ENCODE measurements around the gene SEMA3F. TPM values are rescaled to one million over a fixed set of nuclear protein-coding genes. Genes with fewer than 3 reads are reported as not detected.
"Not testable (repeated sequence)": the region's sequence is repeated elsewhere in the genome, so short reads cannot be mapped to it uniquely, and the experiment has no call there.

SEMA3F gene
- total RNA-seq, 6 experiments from 2014 or later, result 1.2 to 5.9 (median 4.2) TPM

DNA sequence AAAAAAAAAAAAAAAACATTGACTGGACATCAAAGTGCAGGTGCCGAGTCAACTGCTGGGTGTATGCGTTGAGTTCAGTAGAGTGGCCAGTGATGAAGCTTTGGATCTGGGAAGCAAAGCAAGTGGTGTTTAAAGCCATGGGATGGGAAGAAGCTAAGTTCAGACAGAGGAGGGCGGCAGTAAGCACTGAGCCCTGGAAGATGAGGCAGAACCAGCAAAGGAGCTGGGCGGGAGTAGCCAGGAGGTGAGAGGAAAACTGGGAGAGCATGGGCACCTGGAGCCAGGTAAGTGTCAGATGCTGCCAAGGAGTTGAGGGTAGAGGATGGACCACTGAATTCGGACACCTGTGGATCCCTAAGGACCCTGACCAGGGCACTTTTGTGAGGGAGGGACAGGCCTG lies 69.5 kb downstream of the SEMA3F start:
- no peak overlapping the region for H3K27ac ChIP-seq
- H3K4me1 ChIP-seq, result peaks cover 0 to 40% (median 10%) of the 10 kb centered on the region in 4 donors
- no peak for TF ChIP-seq POLR2A (IDR thresholded peaks at IDR 0.05)
- TF ChIP-seq, protein P1, sequence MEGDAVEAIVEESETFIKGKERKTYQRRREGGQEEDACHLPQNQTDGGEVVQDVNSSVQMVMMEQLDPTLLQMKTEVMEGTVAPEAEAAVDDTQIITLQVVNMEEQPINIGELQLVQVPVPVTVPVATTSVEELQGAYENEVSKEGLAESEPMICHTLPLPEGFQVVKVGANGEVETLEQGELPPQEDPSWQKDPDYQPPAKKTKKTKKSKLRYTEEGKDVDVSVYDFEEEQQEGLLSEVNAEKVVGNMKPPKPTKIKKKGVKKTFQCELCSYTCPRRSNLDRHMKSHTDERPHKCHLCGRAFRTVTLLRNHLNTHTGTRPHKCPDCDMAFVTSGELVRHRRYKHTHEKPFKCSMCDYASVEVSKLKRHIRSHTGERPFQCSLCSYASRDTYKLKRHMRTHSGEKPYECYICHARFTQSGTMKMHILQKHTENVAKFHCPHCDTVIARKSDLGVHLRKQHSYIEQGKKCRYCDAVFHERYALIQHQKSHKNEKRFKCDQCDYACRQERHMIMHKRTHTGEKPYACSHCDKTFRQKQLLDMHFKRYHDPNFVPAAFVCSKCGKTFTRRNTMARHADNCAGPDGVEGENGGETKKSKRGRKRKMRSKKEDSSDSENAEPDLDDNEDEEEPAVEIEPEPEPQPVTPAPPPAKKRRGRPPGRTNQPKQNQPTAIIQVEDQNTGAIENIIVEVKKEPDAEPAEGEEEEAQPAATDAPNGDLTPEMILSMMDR (IDR thresholded peaks at IDR 0.05), result no peak
- no peak for DNase-seq
- peaks cover 0 to 2% (median 0%) of the 10 kb centered on the region in 4 donors for H3K36me3 ChIP-seq
- no peaks in the 10 kb centered on the region for H3K9me3 ChIP-seq
- intact Hi-C loops (cut with DNase I), result loop anchor here (2.0 to 5.0 kb wide), 4 partner anchors 32 to 48 kb away; partner anchors contain the start of genes GNAT1 (in 1 of the 2) and SEMA3B (in 1 of the 2)
- 55% methylated on average over 5 of the region's 5 CpGs for WGBS (ENCODE audit: insufficient coverage, low coverage, low lambda C conversion rate, missing lambda C conversion rate)
- no peak overlapping the region for H3K4me3 ChIP-seq
- no peak for ATAC-seq
- no peaks in the 10 kb centered on the region for H3K27me3 ChIP-seq

DNA sequence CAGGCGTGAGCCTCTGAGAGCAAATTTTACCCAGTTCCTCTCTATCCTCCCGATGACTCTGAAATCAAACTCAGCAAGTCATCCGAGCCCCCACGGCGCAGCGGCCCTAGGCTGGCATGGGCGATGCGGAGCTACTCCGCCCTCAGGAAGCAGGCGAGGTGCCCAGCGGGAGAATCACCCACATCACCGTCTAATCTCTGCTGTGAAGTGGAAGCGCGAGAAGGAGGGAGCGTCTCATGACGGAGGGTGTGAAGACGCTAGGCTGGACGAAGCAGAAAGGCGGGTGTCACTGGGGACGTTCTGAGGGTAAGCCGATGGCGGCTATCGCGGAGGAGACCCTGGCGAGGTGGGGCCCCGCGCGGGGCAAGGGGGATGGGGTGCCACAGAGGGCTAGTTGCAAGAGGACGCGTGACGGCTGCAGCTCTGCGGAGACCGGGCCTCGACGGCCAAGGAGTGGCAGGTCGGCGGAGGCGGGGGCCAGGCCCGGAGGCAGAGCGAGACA lies 71.8 kb downstream of the SEMA3F start:
- intact Hi-C loops (cut with DNase I), result loop anchor here (5.0 kb wide), 3 partner anchors 35 to 45 kb away; partner anchors contain the start of genes GNAT1 (in 1 of the 2) and SEMA3B (in 1 of the 2)
- H3K27ac ChIP-seq, result peak overlapping the region in 2 of 3 donors; percentile 19 to 62

DNA sequence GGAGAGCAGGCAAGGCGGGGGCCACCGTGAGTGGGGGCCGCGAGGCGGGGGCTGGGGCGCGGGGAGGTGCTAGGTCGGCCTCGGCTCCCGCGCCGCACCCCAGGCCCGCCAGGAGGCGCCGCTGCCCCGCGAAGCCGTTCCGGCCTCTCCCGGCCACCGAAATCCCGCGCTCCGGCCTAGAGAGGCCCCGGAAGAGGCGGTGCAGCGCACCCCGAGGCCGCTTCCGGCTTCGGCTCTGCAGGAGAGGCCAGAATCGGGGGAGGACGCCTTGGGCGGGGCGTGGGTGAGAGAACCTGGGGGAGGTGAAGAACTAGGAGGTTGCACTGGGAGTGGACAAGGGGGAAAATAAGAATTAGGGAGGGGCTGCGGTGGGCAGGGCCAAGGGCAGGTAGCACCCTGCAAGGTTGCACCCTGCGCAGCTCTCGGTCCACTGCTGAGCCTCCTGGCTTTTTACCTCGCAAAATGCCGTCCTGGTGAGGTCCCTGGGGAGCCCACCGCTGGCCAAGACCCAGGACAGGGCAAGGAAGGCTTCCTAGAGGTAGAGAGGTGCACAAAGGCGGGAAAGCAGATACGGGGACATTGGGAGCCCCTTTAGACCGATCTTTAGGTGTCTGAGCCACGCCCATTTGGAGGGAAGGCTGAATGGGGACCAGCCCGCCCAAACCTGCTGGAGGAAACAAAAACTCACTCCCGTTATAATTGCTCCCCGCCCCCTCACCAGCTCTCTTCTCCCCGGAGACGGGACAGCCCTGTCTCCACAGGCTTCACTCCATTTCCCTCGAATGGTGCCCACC lies 72.5 kb downstream of the SEMA3F start:
- Histone ChIP-seq H3K27ac (peak overlapping the region in 2 of 3 donors; percentile 62 to 65), H3K36me3 (no peaks in the 10 kb centered on the region), H3K27me3 (no peaks in the 10 kb centered on the region), H3K4me1 (peaks cover 0 to 16% (median 0%) of the 10 kb centered on the region in 4 donors), H3K4me3 (peak overlapping the region; percentile 71 to 85 (median 72)), H3K9me3 (no peaks in the 10 kb centered on the region)
- ATAC-seq (peak; percentile 84 to 93 (median 88)), DNase-seq (peak; percentile 94 to 95 (median 95))
- intact Hi-C loops (cut with DNase I), result loop anchor here (5.0 kb wide), 3 partner anchors 35 to 45 kb away; partner anchors contain the start of genes GNAT1 (in 1 of the 2) and SEMA3B (in 1 of the 2)
- TF ChIP-seq, protein P1 (IDR thresholded peaks at IDR 0.05), result peak; percentile 86 to 98 (median 93)
- no peak for TF ChIP-seq POLR2A (IDR thresholded peaks at IDR 0.05)
- 2% methylated on average over 11 of the region's 51 CpGs for WGBS (ENCODE audit: insufficient coverage, low coverage, low lambda C conversion rate, missing lambda C conversion rate)

More for the DNA sequence above, 71.8 kb downstream of the SEMA3F start:
- no peaks in the 10 kb centered on the region for H3K27me3 ChIP-seq
- H3K4me3 ChIP-seq, result peak overlapping the region; percentile 71 to 85 (median 72)
- TF ChIP-seq, protein P1 (IDR thresholded peaks at IDR 0.05), result no peak
- TF ChIP-seq POLR2A (IDR thresholded peaks at IDR 0.05), result no peak
- WGBS (ENCODE audit: insufficient coverage, low coverage, low lambda C conversion rate, missing lambda C conversion rate), result under 1% methylated on average over 27 of the region's 40 CpGs
- peaks cover 0 to 17% (median 0%) of the 10 kb centered on the region in 4 donors for H3K4me1 ChIP-seq
- H3K9me3 ChIP-seq, result no peaks in the 10 kb centered on the region
- no peak for DNase-seq
- H3K36me3 ChIP-seq, result no peaks in the 10 kb centered on the region
- peak; percentile 1 to 8 (median 6) for ATAC-seq

DNA sequence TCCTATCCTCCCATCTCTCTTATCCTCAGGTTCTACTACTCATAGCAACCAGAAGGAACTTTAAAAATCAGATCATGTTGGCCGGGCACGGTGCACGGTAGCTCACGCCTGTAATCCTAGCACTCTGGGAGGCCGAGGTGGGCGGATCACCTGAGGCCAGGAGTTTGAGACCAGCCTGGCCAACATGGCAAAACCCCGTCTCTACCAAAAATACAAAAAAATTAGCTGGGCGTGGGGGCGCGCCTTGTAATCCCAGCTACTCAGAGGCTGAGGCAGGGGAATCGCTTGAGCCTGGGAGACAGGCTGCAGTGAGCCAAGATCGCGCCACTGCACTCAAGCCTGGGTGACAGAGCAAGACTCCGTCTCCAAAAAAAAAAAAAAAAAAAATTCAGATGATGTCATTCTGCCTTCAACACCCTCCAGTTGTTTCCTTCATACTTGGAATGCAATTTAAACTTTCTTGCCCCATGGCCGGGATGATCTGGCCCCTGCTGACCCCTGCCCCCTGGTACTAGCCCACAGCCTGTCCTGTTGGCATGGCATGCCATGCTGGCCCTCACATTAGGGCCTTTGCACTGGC lies 73.2 kb downstream of the SEMA3F start:
- H3K27me3 ChIP-seq, DNase-seq, H3K36me3 ChIP-seq, ATAC-seq, H3K9me3 ChIP-seq: not testable (repeated sequence)
- peak overlapping the region in 1 of 3 donors; percentile 65 for H3K27ac ChIP-seq
- peak overlapping the region; percentile 71 to 85 (median 72) for H3K4me3 ChIP-seq
- H3K4me1 ChIP-seq, result peaks cover 0 to 16% (median 0%) of the 10 kb centered on the region in 4 donors
- WGBS (ENCODE audit: insufficient coverage, low coverage, low lambda C conversion rate, missing lambda C conversion rate), result 39% methylated on average over 14 of the region's 15 CpGs
- intact Hi-C loops (cut with DNase I), result loop anchor here (5.0 kb wide), 3 partner anchors 36 to 44 kb away; partner anchors contain the start of genes GNAT1 (in 1 of the 2) and SEMA3B (in 1 of the 2)

Measured in right lobe of liver (tissue), 6 donors.